HPDE6-E6E7 (cell line): ENCODE results near the gene ARID5B.
"Not testable (repeated sequence)": the region's sequence is repeated elsewhere in the genome, so short reads cannot be mapped to it uniquely, and the experiment has no call there.

Experiments used
- DNase-seq: peaks from one replicate; pipeline ENCODE4 v3.0.0; 2011; ENCODE audit warnings: missing footprints; ENCODE audit errors: extremely low spot score

Gene ARID5B, protein sequence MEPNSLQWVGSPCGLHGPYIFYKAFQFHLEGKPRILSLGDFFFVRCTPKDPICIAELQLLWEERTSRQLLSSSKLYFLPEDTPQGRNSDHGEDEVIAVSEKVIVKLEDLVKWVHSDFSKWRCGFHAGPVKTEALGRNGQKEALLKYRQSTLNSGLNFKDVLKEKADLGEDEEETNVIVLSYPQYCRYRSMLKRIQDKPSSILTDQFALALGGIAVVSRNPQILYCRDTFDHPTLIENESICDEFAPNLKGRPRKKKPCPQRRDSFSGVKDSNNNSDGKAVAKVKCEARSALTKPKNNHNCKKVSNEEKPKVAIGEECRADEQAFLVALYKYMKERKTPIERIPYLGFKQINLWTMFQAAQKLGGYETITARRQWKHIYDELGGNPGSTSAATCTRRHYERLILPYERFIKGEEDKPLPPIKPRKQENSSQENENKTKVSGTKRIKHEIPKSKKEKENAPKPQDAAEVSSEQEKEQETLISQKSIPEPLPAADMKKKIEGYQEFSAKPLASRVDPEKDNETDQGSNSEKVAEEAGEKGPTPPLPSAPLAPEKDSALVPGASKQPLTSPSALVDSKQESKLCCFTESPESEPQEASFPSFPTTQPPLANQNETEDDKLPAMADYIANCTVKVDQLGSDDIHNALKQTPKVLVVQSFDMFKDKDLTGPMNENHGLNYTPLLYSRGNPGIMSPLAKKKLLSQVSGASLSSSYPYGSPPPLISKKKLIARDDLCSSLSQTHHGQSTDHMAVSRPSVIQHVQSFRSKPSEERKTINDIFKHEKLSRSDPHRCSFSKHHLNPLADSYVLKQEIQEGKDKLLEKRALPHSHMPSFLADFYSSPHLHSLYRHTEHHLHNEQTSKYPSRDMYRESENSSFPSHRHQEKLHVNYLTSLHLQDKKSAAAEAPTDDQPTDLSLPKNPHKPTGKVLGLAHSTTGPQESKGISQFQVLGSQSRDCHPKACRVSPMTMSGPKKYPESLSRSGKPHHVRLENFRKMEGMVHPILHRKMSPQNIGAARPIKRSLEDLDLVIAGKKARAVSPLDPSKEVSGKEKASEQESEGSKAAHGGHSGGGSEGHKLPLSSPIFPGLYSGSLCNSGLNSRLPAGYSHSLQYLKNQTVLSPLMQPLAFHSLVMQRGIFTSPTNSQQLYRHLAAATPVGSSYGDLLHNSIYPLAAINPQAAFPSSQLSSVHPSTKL

DNA sequence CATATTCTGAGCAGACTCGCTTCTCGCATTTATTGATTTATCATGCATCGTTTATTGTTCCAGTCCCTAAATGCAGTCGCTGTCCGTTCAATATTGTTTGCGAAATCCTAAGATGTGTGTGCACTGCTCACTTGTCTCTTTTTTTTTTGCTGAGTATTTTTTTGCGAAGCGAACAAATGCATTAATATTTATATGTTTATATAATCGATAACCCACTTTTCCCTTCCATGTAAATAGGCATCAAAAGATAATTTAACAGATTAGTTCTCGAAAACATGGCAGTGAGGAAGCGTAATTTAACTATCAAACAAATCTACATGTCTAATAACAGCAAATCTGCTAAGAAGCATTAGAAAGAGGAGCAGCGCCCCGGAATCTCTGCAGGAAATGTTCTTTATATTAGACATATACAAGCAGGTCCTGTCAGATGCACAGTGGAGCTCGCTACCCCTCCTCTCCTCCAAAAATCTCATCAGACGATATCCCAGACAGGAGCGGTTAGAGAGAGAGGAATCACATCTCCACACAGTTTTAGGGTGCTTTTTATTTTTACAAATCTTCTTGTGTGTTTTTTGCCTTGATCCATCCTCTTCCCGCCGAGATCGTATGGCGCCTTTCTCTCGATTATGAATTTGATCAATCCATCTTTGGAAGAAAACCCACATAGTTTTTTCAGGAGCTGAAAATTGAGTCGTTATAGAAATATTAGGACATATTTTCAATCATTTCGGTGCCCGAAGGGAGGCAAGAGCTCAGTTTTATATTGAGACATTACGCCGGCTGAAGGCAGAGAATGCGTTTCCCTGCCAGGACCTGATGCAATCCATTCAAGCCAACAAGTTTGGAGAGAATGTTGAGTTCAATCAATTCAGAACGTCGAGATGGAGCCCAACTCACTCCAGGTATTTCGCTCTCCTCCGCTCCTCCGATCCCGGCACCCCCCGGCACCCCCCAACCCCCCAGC is at the start of gene ARID5B:
Gene ARID5B (plus strand): TSS at position 871 of the 964 bp plus-strand sequence. CDS start 11 bp downstream, at position 882.
- peak; percentile 59 for DNase-seq

DNA sequence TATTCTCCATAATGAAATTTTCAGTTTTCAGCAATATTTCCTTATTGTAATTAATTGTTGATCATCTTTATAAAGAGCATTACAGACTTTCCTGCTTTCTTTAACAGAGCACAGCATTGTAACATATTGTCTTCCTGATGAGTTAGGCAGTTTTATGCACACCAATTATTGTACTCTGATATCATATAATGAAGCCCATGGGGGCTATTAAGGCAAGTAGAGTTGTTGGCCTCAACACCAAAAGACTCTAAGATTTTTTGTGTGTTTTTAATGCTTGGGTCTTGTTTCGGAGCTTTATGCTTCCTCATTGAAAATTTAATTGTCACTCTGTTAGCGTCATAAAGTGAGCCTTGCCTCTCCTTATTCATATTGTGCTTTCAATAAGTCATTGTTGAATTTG is 49.2 kb upstream of the ARID5B start:
- no peak for DNase-seq

DNA sequence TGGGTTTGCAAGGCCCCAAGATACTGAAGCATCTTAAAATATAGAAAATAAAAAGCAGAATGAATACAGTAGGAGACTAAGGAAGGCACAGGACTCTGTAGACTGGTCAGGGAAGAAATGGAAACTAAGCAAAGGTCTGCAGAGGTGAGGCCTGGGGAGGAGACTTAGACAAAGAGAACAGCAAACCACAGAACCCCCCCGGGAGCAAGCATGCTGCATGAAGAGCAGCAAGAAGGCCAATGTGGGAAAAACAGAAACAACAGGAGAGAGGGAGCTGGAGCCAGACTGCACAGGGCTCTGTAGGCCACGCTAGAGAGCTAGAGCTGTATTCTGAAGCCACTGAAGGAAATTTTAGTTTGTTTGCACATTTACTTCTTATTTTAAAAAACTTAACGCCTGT is 45.7 kb upstream of the ARID5B start:
- DNase-seq = no peak

DNA sequence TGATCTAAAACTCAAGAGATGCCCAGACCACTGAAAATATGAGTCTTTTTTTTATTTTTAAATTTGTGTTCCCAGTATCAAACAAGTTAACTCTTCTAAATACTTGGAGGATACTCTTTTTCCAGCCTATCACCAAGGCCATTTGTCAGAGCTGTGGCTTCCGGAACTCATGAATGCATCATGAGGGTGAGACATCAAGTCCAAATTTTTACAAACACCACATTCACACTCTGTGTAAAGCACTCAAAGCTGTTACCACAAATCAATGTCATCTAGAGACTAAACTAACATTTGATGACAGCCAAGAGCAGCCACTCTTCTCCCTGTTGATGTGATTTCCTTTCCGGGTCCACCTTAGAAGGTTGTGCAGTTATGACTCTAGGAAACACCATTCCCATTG is 43.8 kb upstream of the ARID5B start:
- no peak for DNase-seq

DNA sequence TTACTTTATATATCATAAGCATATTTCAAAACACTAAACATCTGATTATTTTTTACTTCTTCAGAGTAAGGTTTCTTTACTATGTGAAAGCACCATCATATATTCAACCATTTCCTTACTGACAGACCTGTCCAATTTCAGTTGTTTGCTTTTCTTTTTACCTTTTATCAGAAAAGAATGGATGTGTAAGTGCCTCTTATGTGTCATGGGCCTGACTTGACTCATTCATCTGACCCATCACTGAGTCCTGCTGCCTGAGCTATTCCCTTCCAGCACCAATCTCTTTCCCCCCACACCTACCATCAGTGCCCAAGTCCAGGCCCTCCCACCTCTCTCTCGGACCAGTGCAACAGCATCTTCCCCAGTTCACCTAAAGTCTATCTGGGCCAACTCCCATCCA is 41.7 kb upstream of the ARID5B start:
- no peak for DNase-seq

DNA sequence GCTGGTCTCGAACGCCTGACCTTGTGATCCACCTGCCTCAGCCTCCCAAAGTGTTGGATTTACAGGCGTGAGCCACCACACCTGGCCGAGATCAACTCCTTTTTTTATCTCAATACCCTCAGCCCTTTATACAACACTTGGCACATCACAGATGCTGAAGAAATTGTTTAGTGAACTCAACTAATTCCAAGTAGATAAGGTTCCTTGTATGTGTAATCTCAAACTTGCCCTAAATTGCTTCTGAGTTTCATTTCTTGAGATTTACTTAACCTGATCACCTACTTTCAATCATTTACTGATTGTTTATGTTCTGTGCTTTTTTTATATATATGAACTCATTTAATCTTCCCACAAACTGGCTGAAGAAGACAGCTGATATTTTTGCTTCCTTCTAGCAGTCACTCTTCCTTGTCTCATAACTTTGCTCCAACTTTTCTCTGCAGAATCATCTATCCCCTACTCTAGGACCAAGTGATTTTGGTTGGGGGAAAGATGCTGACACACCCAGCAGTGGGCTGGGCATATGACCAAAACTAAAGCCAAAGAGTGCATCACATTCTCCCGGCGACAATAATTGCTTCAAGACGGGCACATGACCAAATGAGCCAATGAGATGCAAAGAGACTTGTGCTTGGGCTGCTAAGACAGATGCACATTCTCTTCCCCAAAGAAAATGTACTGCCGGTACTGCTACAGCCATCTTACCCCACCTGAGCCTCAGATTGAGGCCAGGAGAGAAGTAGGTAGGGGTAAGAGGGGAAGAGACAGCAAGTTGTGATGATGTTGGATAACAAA is 40.3 kb upstream of the ARID5B start:
- no peak for DNase-seq

DNA sequence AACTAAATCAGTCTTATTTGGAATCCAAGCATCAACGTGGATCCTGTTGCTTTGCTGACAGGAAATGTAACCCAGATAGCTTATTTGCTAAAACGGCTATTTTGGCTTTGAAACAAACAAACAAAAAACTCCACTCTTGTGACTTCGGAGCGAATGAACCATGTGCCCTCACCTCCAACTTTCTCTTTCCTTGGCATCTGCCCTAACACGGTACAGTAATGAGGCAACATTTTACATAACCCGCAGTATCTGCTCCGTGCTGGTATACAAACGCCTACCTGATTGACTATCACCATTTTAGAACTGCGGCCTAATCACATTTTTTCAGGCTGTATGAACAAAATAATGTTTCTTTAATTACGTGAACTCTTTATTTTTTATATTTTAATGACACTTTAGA is 37.5 kb upstream of the ARID5B start:
- no peak for DNase-seq

DNA sequence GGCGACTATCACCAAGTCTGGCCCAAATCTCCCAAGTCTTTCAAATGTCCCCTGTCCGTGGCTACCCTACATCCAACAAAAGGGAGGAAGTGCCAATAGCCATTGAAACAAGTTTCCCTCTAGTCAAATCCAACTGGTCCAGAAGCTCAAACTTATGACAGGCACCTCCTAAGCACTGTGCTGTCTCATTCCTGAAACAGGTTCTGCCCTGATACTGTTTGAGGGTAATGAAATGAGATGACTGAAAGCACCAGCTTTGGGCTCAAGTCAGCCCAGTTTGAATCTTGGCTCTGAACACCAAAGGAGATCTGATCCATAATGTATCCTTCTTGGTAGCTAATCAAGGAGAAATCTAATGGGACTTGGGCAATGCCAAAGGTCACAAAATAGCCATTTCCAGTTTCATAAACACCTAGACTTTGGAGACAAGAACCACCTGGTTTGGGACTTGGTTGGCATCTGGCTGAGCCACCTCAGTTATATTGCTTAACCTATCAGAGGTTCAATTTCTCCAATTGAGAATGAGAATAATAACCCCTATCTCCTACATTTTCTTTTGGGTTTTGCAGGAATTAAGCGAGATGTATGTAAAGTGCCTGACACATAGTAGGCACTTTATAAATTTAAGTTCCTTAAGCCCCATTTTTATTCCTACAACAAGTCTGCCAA is 34.7 kb upstream of the ARID5B start:
- no peak for DNase-seq

DNA sequence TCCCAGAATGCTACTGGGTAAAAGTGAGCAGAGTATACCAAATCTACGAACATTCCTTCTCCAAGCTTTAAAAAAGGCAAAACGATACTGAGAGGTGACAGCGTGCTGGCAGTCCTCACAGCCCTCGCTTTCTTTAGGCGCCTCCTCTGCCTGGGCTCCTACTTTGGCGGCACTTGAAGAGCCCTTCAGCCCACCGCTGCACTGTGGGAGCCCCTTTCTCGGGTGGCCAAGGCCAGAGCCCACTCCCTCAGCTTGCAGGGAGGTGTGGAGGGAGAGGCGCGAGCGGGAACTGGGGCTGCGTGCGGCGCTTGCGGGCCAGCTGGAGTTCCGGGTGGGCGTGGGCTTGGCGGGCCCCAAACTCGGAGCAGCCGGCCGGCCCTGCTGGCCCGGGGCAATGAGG is 34.1 kb upstream of the ARID5B start:
- not testable (repeated sequence) for DNase-seq

DNA sequence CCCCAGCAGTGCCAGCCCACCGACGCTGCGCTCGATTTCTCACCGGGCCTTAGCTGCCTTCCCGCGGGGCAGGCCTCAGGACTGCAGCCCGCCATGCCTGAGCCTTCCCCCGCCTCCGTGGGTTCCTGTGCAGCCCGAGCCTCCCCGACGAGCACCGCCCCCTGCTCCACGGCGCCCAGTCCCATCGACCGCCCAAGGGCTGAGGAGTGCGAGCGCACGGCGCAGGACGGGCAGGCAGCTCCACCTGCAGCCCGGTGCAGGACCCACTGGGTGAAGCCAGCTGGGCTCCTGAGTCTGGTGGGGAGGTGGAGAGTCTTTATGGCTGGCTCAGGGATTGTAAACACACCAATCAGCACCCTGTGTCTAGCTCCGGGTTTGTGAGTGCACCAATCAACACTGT is 33.7 kb upstream of the ARID5B start:
- DNase-seq = not testable (repeated sequence)

DNA sequence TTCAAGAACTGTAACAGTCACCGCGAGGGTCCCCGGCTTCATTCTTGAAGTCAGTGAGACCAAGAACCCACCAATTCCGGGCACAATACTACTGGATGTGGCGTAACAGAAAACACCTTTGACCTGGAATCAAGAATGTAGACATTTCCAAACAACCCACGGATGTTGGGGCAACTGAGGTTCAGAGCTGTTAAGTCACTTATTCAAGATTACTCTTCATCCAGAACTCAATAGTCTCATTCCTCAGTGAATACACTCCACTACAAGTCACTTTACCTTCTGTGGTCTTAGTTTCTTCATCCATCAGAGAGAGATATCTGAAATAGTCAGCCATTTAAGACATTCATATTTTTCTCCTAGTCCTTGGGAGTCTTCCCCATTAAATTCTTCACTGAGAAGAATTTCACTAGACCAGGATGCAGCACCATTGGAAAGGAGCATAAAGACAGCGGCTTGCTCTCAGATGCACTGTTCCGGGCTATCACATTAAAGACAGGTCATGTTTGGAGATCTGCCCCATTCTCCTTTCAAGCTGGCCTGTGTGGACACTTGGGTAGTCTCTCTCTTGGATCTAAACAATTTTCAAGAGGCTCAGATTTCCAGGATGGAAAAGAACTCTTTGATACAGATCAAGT is 32.3 kb upstream of the ARID5B start:
- no peak for DNase-seq

DNA sequence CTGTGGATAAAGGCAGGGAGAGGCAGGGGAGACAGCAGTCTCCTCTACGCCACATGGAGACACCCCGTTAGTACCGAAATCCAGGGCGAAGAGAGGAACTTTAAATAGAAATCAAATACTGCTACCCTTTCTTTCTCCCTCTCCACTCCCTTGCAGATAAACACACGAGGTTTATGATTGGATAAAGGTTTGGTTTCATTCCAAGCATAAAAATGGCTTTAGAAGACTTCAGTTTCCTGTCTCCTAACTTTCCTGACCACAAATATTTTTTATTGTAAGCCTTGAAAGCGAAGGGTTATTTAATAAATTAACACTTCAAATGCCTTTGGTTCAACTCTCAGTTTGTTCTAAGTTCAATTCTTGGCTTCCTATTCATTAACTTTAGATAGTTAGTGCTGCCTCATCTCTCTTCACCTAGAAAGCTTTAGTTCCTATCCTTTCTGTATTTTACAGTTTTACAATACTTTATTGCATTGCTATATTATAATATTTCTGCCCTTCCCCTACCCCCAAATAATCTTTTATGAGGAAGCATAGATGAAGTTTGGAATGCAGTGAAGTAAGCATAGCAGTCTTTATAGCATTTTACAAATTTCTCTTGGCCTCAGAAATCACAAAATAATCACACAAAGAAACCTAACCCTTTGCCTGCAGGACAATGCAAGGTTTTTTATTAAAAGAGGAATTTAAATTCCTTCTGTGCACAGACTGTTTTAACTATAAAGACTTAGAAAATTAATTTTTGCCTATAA is 31.5 kb upstream of the ARID5B start:
- no peak for DNase-seq

DNA sequence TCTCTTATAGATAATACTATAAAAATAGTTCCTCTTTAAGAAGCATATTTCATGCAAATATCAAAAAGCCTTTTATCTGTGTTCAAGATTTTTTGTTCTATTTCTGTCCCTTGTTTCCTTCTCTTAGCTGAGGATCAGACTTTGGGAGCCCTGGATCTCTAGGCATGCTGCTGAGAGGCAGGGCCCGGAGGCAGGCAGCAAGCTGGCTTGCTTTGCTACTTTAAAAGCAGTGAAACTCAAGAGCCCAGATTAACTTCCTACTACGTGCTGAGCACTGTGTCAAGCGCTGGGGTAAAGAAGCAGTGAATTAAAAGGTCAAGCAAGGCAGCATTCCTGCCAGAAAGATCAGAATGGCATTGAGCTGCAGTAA is 31.0 kb upstream of the ARID5B start:
- no peak for DNase-seq

DNA sequence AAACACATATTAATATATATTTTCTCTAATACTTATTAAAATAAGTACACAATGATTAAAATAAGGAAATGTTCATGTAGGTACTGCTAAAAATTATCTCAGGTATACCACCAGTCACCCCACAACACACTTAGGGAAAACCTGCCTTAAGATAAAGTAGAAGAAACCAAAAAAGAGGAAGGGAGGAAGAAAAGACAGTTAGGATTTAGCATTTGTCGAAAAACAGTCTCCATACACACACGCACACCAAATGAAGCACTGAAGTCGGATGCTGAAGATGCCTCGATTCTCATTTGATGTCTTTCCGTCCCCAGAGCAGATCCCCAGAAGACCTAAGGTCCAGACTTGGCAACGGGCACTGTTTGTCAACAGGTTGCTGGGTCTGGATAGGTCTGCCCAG is 30.0 kb upstream of the ARID5B start:
- DNase-seq = no peak

DNA sequence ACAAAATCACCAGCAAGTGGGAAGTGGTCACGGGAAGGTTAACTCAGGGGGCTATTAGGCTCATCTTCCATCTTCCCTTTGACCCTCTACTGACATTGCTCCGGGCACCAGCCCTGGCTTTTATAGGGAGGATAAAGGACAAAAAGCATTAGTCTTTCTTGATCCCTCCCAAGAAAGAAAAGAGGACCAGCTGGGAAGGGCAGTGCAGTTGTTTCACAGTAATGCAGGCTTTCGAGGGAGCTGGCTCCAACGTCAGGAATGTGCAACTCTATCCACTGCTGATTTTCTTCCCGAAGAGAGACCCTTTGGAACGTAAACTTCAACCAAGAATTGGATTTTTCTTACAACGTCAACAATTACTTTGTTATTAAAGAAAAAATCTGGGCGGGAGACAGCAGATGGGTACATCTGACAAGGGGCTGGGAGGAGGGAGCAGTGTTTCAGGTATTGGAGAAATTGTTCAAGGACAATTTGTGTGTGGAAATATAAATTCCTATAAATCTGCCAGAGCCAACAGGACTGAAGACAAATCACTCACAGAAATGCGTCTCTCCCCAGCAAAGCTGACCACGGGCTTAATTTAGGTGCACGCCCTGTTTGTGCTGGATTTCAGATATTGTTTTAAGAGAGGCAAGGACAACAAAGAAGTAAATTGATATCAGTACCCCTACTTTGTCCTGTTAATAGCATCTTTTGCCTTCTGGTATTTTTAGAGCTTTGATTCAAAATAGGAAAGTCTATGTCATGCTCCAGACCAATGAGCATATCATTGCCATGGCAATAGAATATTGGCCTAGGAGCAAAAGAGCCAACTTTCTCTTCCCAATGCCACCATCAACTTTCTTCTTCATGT is 23.4 kb upstream of the ARID5B start:
- no peak for DNase-seq

DNA sequence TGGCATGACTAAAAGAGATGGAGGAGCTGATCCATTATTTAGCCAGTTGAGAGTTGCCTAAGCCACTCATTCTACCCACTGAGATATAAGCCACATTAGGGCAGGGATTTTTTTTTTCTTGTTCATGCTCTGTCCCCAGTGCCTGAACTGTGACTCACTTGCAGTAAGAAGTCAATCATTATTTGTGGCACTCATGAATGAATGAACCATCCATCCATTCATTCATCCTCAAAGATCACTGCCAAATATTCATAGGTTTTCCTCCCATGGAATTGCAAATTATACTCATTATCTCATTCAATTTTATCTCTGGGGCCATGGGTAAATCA is 22.8 kb upstream of the ARID5B start:
- no peak for DNase-seq

DNA sequence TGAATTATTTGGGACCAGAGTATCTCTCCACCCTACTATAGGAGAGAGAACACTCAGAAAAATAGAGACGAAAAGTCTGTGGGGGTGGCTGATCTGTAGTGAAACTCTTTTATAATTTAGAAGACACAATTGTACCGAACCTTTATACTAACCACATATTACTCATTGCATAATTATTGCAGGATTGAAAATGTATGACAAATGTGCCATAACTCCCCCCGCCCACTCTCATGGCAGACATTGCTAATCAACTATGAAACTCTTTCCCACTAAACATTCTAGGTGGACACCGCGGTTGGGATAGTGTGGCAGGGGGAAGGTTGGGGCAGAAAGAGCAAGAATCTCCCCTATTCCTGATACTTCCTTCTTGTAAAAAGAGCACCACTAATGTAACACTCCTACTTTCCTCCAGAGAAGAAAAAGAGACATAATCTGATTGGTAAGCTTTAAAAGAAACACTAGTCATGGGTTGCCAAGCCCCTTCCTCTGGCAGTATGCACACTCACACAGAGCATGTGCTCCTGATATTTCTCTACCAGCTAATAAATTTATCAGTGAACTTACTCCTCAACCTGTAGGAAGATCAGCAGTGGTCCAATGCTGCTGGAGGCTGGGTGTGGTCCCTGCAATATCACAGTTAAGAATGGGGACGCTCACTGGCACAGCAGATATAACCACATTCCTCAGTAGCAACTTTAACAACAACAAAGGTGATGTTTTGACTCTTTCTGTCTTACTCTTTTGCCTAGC is 18.7 kb upstream of the ARID5B start:
- DNase-seq = no peak
